ENCODE results near the gene TOE1. TPM values are rescaled to one million over a fixed set of nuclear protein-coding genes. Genes with fewer than 3 reads are reported as not detected.

TOE1 gene
- total and polyA plus RNA-seq, 12 donors, result 3.3 to 17.7 (median 10.1) TPM

GRCh38 chr1:45365051-45365450 is 25.1 kb downstream of the TOE1 start:
- intact Hi-C loops (cut with DNase I), result no loop called here
- no peak for DNase-seq

GRCh38 chr1:45370575-45370974 is 30.6 kb downstream of the TOE1 start:
- H3K36me3 ChIP-seq (replicated peaks in 1 of 2), result no peaks in the 10 kb centered on the region
- no peaks in the 10 kb centered on the region for H3K27me3 ChIP-seq
- DNase-seq, result no peak
- no peaks in the 10 kb centered on the region for H3K9me3 ChIP-seq (replicated peaks in 1 of 3)
- no peak overlapping the region for H3K4me3 ChIP-seq
- intact Hi-C loops (cut with DNase I), result no loop called here
- H3K27ac ChIP-seq, result no peak overlapping the region
- H3K4me1 ChIP-seq (replicated peaks in 1 of 2), result peaks cover 0 to 6% of the 10 kb centered on the region in 2 donors
- TF ChIP-seq POLR2A (IDR thresholded peaks at IDR 0.05) (no peak), CTCF (IDR thresholded peaks at IDR 0.05) (no peak)

More at GRCh38 chr1:45365051-45365450, 25.1 kb downstream of the TOE1 start:
- Histone ChIP-seq H3K4me1 (replicated peaks in 1 of 2) (peaks cover 3 to 15% of the 10 kb centered on the region in 2 donors), H3K4me3 (no peak overlapping the region), H3K27me3 (no peaks in the 10 kb centered on the region), H3K36me3 (replicated peaks in 1 of 2) (no peaks in the 10 kb centered on the region), H3K9me3 (replicated peaks in 1 of 3) (no peaks in the 10 kb centered on the region), H3K27ac (no peak overlapping the region)
- no peak for TF ChIP-seq CTCF (IDR thresholded peaks at IDR 0.05)
- TF ChIP-seq POLR2A (IDR thresholded peaks at IDR 0.05), result no peak
- WGBS, 4 donors, result 85 to 91% (median 90%) methylated on average over 6 of the region's 6 CpGs

- Histone ChIP-seq H3K4me1 (replicated peaks in 1 of 2) (peaks cover 0 to 11% of the 10 kb centered on the region in 2 donors), H3K27ac (no peak overlapping the region), H3K36me3 (replicated peaks in 1 of 2) (no peaks in the 10 kb centered on the region), H3K9me3 (replicated peaks in 1 of 3) (no peaks in the 10 kb centered on the region), H3K4me3 (peak overlapping the region in 1 of 4 donors; percentile 12), H3K27me3 (no peaks in the 10 kb centered on the region)
- no peak for DNase-seq
- TF ChIP-seq CTCF (IDR thresholded peaks at IDR 0.05), result no peak
- no peak for TF ChIP-seq POLR2A (IDR thresholded peaks at IDR 0.05)
- intact Hi-C loops (cut with DNase I), result no loop called here
These were observed 33.6 kb downstream of the TOE1 start for GRCh38 chr1:45373573-45373972.

GRCh38 chr1:45375104-45376090 is 35.4 kb downstream of the TOE1 start:
- peaks cover 0 to 11% of the 10 kb centered on the region in 2 donors for H3K4me1 ChIP-seq (replicated peaks in 1 of 2)
- H3K36me3 ChIP-seq (replicated peaks in 1 of 2), result no peaks in the 10 kb centered on the region
- no peaks in the 10 kb centered on the region for H3K9me3 ChIP-seq (replicated peaks in 1 of 3)
- H3K27me3 ChIP-seq, result no peaks in the 10 kb centered on the region
- intact Hi-C loops (cut with DNase I), result no loop called here
- TF ChIP-seq CTCF (IDR thresholded peaks at IDR 0.05) (no peak), POLR2A (IDR thresholded peaks at IDR 0.05) (no peak)
- WGBS, 4 donors, result 54 to 60% (median 60%) methylated on average over 3 of the region's 3 CpGs
- H3K27ac ChIP-seq, result no peak overlapping the region
- DNase-seq, result no peak
- H3K4me3 ChIP-seq, result no peak overlapping the region

Measured in adrenal gland (tissue), 12 donors.